Measurements from ENCODE around the gene TMEM91.

DNA sequence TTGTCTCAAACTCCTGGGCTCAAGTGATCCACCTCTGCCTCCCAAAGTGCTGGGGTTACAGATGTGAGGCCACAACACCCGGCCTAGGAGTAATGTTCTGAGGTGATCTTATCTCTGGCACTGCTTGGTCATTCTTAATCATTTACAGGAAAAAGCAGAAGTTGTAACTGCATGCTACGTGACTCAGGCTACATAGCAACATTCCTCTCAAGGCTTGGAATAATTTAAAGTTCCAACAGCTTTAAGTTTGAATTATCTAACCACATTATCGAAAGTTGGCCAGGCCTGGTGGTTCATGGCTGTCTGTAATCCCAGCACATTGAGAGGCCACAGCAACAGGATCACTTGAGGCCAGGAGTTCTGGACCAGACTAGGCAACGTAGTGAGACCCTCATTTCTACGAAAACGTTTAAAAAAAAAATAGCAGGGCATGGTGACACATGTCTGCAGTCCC is 8.5 kb upstream of the TMEM91 start:
- TF ChIP-seq, protein P1, sequence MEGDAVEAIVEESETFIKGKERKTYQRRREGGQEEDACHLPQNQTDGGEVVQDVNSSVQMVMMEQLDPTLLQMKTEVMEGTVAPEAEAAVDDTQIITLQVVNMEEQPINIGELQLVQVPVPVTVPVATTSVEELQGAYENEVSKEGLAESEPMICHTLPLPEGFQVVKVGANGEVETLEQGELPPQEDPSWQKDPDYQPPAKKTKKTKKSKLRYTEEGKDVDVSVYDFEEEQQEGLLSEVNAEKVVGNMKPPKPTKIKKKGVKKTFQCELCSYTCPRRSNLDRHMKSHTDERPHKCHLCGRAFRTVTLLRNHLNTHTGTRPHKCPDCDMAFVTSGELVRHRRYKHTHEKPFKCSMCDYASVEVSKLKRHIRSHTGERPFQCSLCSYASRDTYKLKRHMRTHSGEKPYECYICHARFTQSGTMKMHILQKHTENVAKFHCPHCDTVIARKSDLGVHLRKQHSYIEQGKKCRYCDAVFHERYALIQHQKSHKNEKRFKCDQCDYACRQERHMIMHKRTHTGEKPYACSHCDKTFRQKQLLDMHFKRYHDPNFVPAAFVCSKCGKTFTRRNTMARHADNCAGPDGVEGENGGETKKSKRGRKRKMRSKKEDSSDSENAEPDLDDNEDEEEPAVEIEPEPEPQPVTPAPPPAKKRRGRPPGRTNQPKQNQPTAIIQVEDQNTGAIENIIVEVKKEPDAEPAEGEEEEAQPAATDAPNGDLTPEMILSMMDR (IDR thresholded peaks at IDR 0.05; ENCODE audit: low read depth, low read length, poor library complexity, severe bottlenecking) = no peak
- no peak for TF ChIP-seq EZH2phosphoT487 (IDR thresholded peaks at IDR 0.05; ENCODE audit: borderline replicate concordance, low read length)
